SKM-1 treated with dmso at 0.1 percent for 144 hours (cell line): ENCODE data around the gene MAB21L3.
"Not testable (repeated sequence)": the region's sequence is repeated elsewhere in the genome, so short reads cannot be mapped to it uniquely, and the experiment has no call there.

Experiments
- DNase-seq: peaks from one replicate; lab custom pipeline; 2025; ENCODE audit not compliant: unreplicated experiment; lab: John Stamatoyannopoulos, UW

MAB21L3 gene

DNA sequence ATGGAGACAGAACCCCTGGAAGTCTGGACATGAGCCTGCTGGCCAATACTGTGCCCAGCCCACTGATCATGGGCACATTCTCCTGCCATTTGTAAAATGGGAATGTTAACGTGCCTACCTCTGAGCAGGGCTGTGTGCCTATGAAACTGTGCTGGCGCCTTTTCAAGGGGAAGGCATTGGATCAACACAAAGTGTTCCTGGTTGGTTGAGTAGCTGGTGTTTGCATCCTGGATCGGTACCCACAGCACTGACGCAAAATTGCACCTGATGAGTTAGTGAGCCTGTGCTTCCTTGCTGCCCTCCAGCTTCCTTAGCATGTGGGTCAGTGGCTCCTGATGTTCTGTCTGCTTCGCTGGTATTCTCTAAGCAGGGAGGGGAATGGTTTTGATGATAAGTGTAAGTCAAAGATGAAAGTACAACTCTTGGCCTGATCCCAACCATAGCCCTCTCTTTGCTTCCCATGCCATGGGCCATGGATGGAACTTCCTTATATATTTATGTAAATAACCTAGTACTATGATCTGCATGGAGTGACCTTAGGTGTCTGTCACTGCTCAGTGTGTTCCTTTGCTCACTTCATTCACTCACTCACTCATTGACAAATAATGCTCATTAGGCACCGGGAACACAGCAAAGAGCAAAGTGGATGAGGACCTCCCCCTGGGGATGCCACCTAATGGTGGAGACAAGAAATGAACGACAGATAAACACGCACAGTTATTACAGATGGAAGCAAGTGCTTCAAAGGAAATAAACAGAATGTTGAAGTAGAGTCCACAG is 22.7 kb downstream of the MAB21L3 start:
- no peak for DNase-seq

DNA sequence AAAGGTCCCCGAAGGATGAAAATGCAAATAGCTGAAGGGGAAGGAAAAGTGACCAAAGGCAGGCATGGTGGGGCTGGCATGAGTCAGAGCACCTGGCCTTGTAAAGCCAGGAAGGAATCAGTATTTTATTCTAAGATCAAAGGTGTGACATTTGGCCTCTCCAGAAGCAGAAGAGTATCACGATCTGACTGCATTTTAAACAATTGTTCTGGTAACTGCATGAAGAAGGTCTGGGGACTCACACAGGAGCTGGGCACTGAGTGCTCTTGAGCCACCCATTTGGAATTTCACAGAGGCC is 23.2 kb downstream of the MAB21L3 start:
- DNase-seq = no peak

DNA sequence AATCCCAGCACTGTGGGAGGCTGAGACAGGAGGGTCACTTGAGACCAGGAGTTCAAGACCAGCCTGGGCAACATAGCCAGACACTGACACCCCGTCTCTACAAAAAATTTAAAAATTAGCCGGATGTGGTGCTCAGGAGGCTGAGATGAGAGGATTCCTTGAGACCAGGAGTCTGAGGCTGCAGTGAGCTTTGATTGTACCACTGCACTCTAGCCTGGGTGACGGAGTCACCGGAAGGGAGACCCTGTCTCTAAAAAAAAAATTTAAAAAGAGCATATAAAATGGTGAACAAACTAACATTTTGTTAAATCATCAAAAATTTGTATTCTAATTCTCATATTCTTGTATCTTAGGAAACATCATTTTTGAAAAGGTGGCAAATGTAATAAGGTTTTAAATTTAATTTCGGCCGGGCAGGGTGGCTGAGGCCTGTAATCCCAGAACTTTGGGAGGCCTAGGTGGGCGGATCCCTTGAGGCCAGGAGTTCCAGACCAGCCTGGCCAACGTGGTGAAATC is 27.1 kb downstream of the MAB21L3 start:
- DNase-seq = no peak

DNA sequence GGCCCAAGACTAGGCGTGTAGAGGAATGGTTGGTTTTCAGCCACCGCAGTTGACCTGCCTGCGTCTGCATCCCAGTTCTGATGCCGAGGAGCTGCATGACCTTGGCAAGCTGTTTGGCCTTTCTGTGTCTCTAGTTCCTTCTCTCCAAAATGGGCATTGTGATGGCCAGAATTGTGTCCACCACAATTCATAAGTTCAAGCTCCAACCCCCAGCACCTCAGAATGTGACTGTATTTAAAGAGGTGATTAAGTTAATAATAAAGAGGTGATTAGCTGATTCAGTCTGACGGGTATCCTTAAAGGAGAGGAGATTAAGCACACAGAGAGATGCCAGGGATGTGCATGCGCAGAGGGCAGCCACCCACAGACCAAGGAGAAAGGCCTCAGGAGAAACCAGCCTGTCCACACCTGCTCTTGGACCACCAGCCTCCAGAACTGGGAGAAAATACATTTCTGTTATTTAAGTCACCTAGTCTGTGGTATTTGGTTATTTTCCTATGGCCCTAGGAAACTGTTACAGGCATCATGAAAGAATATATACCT is 28.5 kb downstream of the MAB21L3 start:
- no peak for DNase-seq

DNA sequence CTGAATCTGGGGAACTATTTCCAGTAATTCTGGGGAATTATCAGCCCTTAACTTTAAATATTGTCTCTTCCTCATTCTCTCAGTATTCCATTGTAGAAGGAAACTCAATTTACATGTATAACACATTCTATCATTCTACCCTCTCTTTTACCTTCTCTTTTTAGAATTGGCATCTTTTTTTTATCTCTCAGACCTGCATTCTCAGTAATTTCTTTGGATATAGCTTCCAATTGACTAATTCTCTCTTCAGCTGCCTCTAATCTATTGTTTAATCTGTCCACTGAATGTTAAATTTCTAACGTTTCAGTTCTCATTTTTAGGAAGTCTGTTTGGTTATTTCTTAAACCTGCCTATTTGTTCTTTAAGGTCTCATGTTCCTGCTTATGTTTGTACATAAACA is 33.0 kb downstream of the MAB21L3 start:
- no peak for DNase-seq

DNA sequence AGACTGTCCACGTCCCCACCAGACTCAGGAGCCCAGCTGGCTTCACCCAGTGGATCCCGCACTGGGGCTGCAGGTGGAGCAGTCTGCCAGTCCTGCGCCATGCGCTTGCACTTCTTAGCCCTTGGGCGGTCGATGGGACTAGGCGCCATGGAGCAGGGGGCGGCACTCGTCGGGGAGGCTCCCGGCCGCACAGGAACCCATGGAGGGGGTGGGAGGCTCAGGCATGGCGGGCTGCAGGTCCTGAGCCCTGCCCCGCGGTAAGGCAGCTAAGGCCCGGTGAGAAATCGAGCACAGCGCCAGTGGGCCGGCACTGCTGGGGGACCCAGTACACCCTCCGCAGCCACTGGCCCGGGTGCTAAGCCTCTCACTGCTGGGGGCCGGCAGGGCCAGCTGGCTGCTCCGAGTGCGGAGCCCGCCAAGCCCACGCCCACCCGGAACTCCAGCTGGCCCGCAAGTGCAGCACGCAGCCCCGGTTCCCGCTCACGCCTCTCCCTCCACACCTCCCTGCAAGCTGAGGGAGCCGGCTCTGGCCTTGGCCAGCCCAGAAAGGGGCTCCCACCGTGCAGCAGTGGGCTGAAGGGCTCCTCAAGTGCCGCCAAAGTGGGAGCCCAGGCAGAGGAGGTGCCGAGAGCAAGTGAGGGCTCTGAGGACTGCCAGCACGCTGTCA is 35.4 kb downstream of the MAB21L3 start:
- not testable (repeated sequence) for DNase-seq

DNA sequence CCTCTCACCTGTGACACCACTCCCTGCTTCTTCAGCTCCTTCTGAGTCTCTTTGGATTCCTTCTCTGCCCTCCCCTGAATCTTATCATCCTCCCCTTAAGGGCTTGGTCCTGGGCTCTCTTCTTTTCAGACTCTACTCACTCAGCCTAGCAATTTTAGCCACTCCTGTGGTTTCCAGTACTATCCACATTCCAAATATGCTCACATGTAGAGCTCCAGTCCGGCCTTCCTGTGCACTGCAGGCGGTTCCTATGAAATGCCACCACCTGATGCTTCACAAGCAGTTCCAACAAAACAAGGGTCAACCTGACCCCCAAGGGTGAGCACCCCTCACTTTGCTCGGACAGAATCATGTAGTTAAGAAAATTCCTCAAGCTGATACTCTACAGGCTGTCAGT is 35.9 kb downstream of the MAB21L3 start:
- no peak for DNase-seq

DNA sequence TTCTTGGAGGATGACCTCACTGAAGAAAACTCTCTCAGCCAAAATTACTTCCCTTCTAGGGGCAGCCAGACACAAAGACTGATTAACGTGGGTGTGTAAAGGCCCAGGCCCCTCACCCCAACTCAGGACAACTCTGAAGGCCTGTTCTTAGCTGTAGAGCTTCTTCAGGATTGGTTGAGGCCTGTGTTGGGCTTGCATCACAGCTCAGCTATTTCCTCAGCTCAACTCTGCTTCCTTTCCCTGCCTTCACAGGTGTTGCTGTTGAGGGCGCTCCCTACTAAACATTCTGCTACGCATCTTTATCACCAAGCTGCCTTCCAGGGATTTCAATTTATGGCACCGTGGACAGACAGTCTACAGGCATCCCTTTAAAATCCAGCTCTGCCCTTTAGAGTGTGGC is 36.8 kb downstream of the MAB21L3 start:
- no peak for DNase-seq

DNA sequence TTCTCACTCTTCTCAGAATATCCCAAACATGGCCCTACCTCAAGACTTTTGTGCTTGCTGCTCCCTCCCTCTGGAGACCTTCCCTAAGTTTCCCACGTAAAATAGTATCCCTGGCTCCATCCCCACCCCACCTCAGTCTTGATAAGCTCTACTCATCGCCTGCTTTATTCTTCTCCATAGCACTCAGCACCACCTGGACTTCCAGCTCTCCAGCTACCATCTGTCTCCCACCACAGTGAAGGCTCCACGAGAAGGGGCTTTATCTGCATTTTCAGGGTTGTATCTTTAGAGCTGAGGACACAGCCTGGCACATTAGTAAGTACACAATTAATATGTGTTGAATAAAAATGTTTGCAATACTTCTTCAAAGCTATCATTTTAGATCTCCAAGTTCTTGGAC is 37.8 kb downstream of the MAB21L3 start:
- no peak for DNase-seq

DNA sequence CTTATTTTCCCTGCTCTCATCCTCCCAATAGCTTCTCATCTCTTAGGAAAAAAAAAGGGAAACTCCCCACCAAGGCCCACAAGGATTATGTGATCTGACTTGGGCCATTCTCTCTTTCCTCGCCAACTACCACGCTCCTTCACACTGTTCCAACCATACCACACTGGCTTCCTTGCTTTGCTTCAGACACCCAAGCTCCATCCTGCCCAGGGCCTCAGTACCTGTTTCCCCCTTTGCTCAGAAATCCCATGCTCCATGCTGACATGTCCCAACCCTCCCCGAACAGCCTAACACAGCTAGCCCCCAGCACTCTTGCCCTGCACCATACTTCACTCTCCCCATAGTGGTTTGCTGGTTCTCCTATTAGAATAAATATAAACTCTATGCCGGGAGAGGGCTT is 39.2 kb downstream of the MAB21L3 start:
- no peak for DNase-seq

DNA sequence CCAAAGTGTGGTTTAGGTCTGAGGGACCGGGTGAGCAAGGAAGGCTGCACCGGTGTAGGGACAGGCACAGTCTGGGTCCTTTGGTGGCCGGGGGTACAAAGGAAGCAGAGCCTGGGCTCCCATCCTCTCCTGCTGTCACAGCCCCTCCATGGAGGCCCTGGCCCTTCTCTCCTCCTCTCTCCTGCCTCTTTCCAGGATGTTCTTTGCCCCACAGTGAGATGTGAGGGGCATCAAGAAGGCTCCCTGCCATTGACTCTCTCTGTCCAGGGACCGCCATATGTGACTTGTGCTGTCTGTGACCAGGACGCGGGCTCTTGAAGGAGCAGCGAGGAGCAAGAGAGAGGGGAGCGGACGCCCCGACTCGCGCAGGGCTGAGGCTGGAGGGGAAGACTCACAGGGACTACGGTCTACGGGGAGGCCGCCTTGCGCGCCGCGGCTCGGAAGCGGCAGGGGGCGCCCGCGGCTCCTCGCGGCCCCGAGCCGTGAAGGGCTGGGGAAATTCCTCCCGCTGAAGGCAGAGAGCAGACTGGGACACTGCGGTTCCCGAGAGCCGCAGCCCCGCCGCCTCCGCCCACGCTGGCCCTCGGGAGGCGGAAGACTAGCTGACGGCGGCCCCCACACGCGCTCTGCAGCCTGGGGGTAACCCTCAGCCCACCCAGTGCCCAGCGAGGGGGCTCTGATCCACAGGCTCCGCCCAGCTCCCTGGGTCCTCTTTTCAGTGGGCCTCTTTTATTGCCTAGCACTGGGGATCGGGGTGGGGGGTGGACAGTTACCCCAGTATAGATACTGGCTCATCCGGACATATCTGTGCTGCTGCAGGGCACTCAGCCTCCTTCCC is 40.8 kb downstream of the MAB21L3 start:
- peak; percentile 85 for DNase-seq

DNA sequence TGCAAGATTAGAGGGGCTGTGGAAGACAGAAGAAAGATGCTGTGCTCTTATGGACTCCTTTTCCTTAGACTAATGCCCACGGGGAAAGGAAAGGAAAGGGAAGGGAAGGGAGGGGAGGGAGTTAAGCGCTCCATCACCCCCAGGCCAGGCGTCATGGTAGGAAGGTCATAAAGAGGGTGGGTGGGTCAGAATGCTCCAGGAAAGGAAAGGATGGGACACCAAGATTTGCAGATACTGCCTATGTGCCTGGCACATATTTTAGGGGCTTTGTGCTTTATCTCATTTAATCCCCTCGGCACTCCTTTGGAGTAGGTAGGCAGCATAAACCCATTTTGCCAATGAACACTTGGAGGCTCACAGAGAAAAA is 41.4 kb downstream of the MAB21L3 start:
- no peak for DNase-seq

DNA sequence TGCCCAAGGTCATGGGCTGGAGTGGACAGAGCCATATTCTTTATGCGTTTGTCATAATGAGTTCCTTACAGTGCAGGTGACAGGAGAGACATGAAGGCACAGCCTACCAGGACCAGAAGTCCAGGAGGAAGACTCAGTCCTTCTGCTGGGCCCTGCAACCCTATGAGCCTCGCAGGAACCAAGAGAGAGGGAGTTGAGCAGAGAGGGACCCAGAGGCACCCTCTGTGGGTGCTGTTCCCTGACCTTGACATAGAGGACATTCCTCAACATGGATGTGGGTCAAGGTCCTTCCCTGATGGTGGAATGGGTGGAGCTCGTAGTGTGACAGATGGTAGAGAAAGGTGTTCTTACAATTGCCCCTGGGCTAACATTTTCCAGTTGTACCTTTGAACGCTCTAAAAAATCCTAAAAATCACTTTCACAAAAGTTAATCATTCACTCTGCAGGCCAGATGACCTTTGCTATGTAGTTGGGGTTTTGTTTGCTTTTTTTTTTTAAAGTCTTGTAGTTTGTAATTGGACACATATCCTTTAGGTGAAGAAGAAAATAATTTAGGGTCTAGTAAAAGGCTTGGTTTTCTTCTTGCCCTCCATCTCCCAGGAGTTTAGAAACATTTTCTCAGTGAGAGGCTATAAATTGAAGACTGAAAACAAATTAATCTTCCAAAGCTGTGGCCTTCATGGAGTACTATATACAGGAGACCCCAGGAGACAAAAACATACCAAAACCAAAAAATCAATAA is 41.9 kb downstream of the MAB21L3 start:
- DNase-seq = no peak

DNA sequence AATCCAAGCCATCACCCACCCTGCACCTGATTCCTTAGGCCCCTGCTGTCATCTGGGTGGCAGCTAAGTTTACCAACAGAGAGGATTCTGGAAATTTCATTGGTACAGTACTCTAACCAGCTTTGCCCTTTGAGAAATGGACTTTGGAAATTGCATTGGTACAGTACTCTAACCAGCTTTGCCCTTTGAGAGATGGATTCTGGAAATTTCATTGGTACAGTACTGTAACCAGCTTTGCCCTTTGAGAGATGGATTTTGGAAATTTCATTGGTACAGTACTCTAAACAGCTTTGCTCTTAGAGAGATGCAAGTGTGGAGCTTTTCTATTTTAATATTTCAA is 42.5 kb downstream of the MAB21L3 start:
- no peak for DNase-seq

DNA sequence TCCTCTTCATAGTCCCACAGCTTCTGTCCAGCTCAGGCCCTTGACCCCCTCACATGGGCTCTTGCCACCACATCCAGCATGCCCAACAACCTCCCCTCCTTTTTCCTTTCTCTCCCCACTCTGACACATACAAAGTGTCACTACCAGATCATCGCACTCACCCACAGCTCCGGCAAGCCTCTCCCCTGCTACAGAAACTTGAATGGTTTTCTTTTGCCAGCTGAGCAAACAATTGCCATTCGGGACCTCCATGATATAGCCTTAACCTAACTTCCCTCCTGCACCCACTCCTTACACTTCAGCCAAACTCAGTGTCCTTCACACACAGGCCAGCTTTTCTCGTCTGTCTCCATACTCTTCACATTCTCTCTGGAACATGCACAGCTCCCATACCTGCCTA is 43.3 kb downstream of the MAB21L3 start:
- DNase-seq = no peak

DNA sequence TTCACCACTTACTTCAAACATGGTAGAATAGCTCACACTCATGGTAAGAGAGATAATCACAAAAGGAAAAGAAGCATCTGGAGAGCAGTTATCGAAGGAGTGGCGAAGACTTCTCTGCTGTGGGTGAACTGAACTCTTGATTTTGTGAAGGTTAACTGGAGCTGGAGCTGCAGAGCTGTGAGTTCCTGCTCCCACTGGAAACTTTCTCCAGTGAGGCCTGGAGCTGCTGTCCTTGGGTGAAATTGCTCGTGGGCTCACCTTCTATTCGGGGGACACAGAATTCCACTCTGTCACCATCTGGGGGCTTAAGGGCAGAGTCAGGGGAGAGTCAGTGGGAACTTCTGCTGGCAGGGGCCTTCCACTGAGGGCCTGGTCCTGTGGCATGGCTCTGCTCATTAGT is 45.9 kb downstream of the MAB21L3 start:
- DNase-seq = no peak

DNA sequence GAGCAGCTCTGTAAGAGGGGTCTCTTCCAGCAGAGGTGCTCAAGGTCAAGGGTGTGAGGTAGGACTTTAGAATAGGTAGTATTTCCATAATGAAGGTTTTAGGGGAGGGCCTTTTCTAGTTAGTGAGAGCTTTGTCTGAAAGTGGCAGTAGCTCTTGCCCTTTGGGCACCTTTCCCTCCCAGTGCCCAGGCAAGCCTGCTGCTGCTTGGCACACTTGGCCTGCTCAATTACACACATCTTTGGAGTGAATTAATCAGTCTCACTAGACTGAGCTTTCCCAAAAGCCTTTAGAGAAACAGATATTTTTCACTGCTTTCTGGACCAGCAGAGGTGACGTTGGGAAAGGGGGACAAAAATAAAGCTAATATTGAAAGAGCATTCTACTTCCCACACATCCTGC is 48.0 kb downstream of the MAB21L3 start:
- DNase-seq = no peak

DNA sequence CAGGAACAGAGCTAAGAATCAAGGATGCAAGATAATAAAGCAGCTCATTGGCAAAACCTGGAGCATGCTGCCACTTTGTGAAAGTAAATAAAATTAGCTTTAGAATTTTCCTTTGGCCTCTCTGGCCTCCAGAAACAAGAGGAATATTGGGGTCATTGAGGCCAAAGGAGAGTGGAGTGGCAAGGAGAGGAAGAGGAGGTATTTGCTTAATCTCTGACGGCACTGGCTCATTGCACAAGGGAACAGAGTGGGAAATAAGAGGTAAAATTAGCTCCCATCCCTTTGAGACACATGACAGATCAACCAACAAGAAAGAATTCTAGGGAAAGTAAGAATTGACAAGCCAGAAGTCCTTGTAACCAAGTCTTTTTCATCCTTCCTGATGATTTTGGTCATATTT is 48.4 kb downstream of the MAB21L3 start:
- no peak for DNase-seq

DNA sequence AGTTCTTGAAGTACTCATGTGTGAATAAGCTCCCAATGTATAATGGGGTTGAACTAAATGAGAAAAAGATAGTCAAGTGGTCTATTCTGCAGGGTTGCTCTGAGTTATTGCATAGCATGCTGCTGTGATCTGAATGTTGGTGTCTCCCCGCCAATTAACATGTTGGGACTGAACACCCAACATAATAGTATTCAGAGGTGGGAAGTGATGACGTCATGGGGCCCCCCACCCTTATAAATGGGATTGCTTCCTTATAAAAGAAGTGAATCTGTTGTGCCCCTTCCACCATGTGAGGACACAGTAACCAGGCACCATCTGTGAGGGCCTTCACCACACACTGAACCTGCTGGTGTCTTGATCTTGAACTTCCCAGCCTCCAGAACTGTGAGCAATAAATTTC is 50.2 kb downstream of the MAB21L3 start:
- DNase-seq = no peak

DNA sequence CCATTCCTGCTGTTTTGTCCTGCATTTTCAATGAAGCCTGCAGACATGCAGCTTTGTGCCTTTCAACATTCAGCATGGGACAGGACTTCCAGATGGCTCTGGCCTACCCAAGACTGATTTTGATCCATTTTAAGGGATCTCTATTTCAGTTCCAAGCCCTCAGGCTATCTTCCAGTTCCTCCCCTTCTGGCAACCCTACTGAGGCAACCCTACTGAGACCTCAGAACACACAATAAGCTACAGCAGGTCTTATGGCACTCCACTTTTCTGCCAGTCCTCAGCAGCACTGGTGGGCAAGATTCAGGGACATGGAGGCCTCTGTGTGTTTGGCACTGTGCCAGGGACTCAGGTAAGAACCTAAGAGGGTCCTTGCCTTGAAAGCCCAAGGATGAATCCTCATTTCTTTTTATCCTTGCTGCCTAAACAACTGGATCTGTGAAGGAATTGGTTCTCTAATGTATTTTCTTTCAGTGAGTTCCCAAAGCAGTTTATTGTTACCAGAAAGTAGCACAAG is 50.7 kb downstream of the MAB21L3 start:
- no peak for DNase-seq

DNA sequence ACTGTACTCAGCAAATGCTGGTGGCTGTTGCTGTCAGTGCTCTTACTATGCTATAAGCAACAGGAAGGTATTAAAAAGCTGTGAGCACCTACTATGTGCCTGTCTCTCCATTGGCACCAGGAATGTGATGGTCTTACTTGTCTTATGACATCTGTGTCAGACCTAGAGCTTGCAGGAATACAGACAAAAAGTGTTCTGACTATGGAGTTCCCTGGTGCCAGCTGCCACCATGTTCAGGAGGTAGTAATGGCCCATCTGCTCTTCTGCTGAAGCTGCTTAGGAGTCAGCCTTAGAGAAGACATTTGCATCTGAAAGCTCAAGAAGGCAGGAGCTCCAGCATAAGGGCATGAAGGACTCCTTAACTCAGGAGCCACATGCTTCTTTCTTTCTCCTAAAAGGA is 52.3 kb downstream of the MAB21L3 start:
- DNase-seq = no peak
